GM19463 (cell line): ENCODE results near the gene TRIM2.

Source experiments
- ATAC-seq: cut with Tn5 transposase; IDR thresholded peaks from one replicate; pipeline ENCODE4 v1.9.1; 2021; ENCODE audit warnings: mild to moderate bottlenecking, moderate library complexity; ENCODE audit not compliant: unreplicated experiment

The TRIM2 gene

DNA sequence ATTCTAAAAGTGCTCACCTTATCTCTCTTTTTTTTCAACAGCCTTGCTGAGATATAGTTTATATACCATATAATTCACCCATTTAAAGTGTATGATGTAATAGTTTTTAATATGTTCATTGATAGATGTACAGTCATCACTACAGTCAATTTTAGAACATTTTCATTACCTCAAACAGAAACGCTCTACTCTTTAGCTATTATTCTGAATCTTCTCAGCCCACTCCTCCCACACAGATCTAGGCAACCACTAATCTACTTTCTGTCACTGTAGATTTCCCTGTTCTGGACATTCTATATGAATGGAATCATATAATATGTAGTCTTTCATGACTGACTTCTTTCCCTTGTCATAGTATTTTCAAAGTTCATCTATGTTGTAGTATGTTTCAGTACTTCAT, 162.8 kb downstream of the TRIM2 start:
- ATAC-seq, result no peak

DNA sequence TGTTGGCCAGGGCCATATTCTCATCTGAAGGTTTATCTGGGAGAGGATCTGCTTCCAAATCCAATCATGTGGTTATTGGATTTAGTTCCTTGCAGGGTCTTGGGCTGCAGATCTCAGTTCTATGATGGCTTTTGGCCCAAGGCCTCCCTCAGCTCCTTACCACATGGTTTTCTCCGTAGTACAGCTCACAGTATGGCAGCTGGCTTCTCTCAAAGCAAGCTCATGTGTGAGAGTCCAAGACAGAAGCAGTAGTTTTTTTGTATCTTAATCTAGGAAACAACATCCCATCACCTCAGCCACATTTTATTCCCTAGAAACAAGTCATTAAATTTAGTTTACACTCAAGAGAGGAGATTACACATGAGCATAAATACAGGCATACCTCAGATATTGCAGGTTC, 164.8 kb downstream of the TRIM2 start:
- ATAC-seq, result no peak

DNA sequence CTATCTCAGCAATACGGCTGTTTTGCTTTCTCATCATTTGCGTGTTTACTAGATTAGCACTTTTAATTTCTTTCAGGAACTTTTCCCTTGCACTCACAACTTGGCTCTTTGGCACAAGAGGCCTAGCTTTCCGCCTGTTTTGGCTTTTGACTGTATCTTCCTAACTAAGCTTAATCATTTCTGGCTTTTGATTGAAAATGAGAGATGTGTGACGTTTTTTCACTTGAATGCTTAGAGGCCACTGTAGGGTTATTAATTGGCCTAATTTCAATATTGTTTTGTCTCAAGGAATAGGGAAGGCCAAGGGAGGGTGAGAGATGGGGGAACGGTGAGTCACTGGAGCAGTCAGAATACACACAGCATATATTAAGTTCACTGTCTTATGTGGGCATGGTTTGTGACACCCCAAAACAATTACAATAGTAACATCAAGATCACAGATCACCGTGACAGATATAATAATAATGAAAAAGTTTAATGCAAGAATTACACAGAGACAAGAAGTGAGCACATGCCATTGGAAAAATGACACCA, 167.5 kb downstream of the TRIM2 start:
- ATAC-seq, result no peak

DNA sequence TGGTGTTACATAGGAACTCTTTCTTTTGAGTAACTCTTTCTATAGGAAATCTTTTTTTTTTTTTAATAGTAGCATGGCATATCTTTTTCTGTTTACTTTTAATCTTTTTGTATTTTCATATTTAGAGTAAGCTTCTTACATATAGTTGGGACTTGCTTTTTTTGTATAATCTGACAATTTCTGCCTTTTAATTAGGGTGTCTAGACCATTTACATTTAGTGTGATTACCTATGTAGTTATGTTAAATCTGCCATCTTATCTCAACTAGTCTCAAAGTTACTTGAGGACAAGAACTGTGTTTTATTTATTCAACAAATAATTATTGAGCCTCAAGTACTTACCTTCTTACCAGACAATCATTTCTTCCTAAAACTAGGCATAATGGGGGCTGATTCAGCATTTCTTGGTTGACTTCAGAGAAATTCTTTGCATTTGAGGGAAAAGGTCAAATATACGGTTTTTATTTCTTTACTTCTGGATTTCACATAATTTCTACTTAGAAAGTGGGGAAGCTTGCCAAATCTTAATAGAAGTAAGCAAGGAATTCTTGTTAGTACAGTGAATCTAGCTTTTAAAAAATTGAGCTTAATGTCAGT, 168.8 kb downstream of the TRIM2 start:
- no peak for ATAC-seq

DNA sequence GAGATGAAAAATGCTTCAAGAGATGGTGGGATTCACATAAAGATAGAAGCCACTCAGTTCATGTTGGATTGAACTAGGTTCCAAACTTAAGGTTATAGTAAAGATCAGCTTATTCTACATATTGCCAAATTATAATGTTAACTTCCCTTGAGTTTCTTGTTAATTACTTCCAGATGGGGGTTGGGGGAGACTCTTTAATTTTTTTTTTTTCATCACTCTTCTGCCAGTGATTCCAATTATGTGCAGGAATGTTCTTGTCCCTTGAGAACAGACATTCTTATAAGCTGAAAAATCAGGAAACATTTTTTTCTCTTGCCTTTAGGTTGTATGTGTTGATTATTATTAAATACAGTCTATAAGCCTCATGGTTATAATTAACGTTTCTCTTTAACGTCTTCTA, 170.2 kb downstream of the TRIM2 start:
- no peak for ATAC-seq

DNA sequence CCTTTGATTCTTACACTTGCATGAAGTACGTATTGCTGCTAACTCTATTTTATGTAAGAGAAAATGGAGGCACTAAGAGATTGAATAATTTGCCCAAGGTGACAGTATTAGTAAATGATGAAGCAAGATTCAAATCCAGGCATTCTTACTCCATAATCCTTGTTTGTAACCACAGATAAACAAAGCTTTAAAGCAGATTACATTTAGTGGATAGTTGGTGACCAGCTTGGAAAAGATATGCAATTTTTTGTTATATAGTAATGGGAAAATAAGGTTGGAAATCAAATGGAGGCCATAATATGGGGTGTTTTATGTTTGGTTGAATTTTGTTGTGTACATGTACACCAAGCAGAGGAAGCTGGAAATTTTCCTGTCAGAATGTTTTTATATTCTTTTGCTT, 171.1 kb downstream of the TRIM2 start:
- no peak for ATAC-seq

DNA sequence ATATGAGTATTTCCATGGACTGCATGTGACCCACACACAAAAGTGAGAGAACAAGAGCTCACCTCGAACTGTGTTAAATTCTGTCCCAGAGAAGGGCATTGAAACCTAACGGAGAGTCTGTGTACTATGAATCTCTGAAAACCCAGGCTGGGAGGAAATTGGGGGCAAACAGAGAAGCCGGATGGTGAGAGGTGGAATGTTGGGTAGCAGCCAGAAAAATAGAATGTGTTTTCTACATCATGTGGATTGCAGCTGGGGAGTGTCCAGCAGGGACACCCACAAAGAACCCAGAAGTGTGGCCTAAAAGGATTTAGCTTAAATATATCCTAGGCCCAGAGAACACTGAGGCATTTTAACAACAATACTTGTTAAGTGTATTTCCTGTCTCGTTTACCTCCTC, 178.9 kb downstream of the TRIM2 start:
- ATAC-seq, result no peak

DNA sequence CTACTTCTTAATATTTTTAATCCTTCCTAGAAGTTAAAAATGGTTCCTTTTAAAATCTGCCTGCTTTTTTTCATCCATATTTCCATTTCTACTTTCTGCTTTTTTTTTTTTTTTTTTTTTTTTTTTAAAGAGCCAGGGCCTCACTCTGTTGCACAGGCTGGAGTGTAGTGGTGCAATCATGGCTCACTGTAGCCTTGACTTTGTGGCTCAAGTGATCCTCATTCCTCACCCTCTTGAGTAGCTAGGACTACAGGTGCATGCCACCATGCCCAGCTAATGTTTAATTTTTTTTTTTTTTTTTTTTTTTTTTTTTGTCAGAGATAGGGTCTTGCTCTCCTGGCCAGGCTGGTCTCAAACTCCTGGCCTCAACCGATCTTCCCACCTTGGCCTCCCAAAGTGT, 179.9 kb downstream of the TRIM2 start:
- no peak for ATAC-seq

DNA sequence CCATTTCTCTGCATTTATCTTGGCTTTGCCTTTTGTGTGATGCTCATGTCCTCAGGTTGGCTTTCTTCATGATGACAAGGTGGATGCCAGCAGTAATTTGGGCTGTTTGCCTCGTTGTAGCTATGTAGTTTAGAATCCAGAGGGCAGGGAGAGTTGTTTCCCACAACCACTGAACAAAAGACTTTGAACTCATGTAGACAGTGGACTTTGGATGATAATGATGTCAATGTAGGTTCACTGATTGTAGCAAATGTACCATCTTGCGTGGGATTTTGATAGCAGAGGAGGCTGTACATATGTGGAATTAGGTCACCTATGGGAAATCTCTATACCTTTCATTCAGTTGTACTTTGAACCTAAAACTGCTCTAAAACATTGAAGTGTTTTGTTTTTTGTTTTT, 181.5 kb downstream of the TRIM2 start:
- ATAC-seq, result no peak

DNA sequence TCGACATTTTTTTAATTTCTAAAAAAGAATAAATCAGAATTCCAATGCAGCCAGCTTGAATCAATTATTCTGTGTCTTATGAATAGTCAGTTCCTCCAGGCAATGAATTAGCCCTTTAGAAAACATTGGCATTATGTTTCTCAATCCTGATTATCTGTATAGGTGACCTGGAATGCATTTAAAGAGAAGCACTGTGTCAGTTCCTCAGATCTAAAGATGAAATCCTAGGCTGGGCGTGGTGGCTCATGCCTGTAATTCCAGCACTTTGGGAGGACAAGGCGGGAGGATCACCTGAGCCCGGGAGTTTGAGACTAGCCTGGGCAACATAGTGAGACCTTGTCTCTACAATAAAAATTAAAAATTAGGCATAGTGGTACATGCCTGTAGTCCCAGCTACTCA, 183.7 kb downstream of the TRIM2 start:
- ATAC-seq, result no peak
